Adrenal gland (tissue), 5 donors: ENCODE results near the gene MYL9.

ENCODE experiments used
- POLR2A ChIP-seq, 2 donors: fragments of 450-650 bp; IDR thresholded peaks; one replicate each; pipeline ENCODE4 v1.6.1; 2017; ENCODE audit warnings: antibody characterized with exemption in 2 of 2, mild to moderate bottlenecking in 2 of 2, moderate library complexity in 1 of 2
- TF ChIP-seq, protein P1 (sequence below), 6 experiments: fragments of 450-650 bp in 4 of 6; fragments of 200-600 bp in 2 of 6; sonication (generic) in 1 of 6; IDR thresholded peaks; 1 replicate in 5 of 6; 2 replicates in 1 of 6; pipeline versions ENCODE4 v1.5.1 to v1.8.0; 2016 to 2021; ENCODE audit warnings: antibody characterized with exemption in 6 of 6, mild to moderate bottlenecking in 2 of 6, moderate library complexity in 1 of 6
- donor health status: DM: no; HTN: no; CAD: no.

- no peak for TF ChIP-seq POLR2A (IDR thresholded peaks at IDR 0.05)
- TF ChIP-seq, protein P1, sequence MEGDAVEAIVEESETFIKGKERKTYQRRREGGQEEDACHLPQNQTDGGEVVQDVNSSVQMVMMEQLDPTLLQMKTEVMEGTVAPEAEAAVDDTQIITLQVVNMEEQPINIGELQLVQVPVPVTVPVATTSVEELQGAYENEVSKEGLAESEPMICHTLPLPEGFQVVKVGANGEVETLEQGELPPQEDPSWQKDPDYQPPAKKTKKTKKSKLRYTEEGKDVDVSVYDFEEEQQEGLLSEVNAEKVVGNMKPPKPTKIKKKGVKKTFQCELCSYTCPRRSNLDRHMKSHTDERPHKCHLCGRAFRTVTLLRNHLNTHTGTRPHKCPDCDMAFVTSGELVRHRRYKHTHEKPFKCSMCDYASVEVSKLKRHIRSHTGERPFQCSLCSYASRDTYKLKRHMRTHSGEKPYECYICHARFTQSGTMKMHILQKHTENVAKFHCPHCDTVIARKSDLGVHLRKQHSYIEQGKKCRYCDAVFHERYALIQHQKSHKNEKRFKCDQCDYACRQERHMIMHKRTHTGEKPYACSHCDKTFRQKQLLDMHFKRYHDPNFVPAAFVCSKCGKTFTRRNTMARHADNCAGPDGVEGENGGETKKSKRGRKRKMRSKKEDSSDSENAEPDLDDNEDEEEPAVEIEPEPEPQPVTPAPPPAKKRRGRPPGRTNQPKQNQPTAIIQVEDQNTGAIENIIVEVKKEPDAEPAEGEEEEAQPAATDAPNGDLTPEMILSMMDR (IDR thresholded peaks at IDR 0.05), result peak in 5 of 6 experiments; percentile 24 to 53 (median 44)
These were observed 14.8 kb upstream of the MYL9 start for GRCh38 chr20:36526521-36527011.
